ENCODE data around the gene EIF1AD. TPM values are rescaled to one million over a fixed set of nuclear protein-coding genes. Genes with fewer than 3 reads are reported as not detected.

Gene EIF1AD
- total RNA-seq, 1 donor from 2014 or later, result 45.3 TPM

DNA sequence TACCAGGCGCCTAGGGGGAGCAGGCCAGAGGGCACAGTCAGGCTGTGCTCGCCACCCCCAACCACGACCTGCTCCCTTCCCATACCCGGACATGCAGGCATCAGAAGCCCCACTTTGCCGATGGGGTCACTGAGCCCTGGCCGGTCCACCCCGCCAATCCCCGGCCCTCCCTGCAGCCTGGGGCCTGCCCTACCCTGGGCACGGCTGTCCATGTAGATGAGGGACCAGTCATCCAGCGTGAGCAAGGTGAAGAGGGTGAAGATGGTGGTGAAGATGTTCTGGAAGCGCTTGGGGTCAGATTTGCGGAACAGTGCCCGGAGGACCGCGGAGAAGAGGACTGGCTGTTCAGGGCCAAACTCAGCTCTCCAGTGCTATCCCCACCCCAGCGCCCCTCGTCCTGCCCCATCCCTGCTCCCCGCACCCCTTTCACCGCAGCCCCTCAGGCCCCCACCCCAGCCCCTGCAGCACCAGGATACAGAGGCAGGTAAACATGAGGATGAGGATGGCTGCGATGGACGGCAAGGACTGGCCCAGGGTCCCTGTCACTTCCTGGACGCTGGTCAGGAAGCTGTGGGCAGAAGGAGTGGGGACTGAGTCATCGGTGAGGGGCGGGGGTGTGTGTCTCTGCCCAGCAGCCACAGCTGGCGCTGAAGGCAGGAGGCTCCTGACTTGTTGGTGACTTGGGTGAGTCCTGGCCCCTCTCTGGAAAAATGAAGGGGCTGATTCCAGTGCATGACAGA, 18.8 kb upstream of the EIF1AD start:
- no peak for DNase-seq (ENCODE audit: low read depth)
- no peak for TF ChIP-seq CTCF (conservative IDR thresholded peaks at IDR 0.05; ENCODE audit: low read depth, low read length)
- no peak overlapping the region for H3K4me3 ChIP-seq (ENCODE audit: low read depth, low read length)

GRCh38 chr11:66020212-66020611, 18.3 kb upstream of the EIF1AD start:
- DNase-seq (ENCODE audit: low read depth), result no peak
- H3K4me3 ChIP-seq (ENCODE audit: low read depth, low read length), result no peak overlapping the region
- TF ChIP-seq CTCF (conservative IDR thresholded peaks at IDR 0.05; ENCODE audit: low read depth, low read length), result no peak

DNA sequence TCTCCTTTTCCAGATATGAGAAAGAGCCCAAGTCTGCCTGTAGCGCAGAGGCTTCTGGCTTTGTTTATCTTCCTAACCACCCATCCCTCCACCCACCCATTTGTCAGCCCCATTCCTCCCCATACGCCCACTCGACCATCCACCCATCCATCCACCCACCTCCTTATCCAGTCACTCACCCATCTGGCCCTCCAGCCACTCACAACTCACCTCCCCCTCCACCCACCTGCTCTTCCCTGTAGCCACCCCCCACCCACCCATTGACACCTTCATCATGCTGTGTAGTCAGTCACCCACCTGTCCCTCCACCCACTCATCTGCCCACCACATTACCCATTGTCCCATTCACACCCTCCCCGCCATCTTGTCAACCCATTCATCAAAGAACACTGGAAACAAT, 15.4 kb upstream of the EIF1AD start:
- no peak for TF ChIP-seq CTCF (conservative IDR thresholded peaks at IDR 0.05; ENCODE audit: low read depth, low read length)
- DNase-seq (ENCODE audit: low read depth), result no peak
- H3K4me3 ChIP-seq (ENCODE audit: low read depth, low read length), result no peak overlapping the region

GRCh38 chr11:66016793-66017177, 14.8 kb upstream of the EIF1AD start:
- no peak overlapping the region for H3K4me3 ChIP-seq (ENCODE audit: low read depth, low read length)
- TF ChIP-seq CTCF (conservative IDR thresholded peaks at IDR 0.05; ENCODE audit: low read depth, low read length), result no peak

DNA sequence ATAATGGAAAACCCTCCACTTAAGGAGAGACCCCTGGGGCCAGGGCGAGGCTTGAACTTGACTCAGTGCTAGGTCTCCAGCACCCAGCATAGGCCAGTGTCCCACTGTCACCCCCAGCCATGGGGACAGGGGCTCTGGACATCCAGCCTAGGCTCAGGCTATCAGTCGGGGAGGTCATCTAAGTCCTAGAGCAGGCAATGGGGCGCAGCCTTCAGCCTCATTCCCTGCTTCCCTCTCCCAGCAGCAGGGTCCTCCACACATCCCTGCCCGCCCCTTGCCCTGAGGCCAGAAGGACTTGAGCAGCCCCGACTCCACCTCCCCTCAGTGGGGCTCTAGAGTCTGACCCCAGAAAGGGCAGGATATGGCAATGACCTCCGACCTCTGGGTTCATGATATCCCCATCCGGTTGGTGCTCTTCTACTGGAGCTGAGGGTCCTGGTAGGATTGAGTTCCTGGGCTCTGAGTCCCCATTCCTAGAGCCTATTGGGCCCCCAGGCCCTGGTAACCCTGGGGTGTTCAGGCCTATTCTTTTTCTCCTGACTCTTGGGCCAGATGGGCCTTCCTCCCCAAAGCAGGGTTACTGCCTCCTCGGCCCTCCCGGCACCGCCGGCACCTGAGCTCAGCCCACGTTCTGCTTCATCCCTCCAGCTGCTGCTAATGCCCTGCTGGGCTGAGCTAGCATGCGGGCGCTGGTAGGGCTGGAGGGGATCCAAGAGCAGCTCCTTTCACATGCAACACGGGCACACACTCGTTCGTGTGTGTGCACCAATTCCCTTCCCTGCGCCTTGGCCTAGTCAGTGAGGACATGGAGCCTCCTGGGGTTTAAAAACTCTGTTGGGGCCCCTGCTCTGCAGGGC, 14.2 kb upstream of the EIF1AD start:
- no peak for DNase-seq (ENCODE audit: low read depth)
- no peak overlapping the region for H3K4me3 ChIP-seq (ENCODE audit: low read depth, low read length)
- TF ChIP-seq CTCF (conservative IDR thresholded peaks at IDR 0.05; ENCODE audit: low read depth, low read length), result no peak

More at GRCh38 chr11:66016793-66017177, 14.8 kb upstream of the EIF1AD start:
- no peak for DNase-seq (ENCODE audit: low read depth)

DNA sequence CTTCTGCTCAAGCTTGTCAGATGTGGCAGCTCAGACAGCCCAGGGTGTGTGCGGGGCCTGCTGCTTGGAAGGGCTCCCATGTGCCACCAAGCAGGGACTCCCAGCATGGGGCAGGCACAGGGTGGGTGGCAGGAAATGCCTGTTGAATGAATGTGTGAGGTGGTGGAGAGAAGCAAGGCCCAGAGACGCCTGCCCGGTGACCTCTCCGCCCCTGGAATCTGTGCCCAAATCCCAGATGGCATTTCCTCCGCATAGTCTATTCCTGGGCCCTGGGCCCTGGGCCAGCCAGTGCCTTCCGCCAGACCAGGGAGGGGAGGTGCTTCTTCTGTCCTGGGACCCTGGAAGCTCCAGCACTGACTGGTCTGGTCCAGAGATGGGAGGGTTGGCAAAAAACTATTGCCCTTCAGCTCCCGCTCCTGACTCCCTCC, 13.5 kb upstream of the EIF1AD start:
- no peak for DNase-seq (ENCODE audit: low read depth)
- no peak for TF ChIP-seq CTCF (conservative IDR thresholded peaks at IDR 0.05; ENCODE audit: low read depth, low read length)

More for the DNA sequence above, 13.5 kb upstream of the EIF1AD start:
- no peak overlapping the region for H3K4me3 ChIP-seq (ENCODE audit: low read depth, low read length)
